Measurements from ENCODE around the gene PHYHIPL.

DNA sequence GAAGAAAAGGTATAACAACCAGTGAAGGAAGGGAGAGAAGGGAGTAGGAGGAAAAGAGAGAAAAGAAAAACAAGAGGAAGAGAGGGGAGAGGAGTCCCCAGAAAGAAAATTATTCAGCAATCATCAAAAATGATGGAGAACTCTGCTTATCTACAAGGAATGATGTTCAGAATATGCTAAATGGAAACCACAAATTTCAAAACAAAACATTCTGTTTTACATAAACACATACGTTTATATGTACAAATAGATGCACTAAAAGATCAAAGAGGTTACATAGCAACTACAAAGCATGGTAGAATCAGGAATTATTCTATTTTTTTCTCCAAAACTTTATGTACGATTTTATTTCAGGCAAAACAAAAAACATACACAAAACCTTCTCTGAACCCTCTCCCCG lies 94.0 kb downstream of the PHYHIPL start:
- TF ChIP-seq EZH2 (IDR thresholded peaks at IDR 0.05; ENCODE audit: insufficient read depth, poor library complexity, severe bottlenecking) (no peak), EZH2phosphoT487 (IDR thresholded peaks at IDR 0.05; ENCODE audit: insufficient read depth, low read depth) (no peak)
